HCT116 (cell line): Measurements from ENCODE around the gene EP400.

ENCODE experiments used
- CTCF ChIP-seq, 3 experiments: fragments of 200-600 bp in 1 of 3; sonication (generic) in 1 of 3; IDR thresholded peaks in 2 of 3; conservative IDR thresholded peaks in 1 of 3; 2 replicates each; pipeline ENCODE4 v1.5.1; 2012 to 2017; ENCODE audit warnings: low read depth in 2 of 3, low read length in 2 of 3, antibody characterized with exemption in 1 of 3, borderline replicate concordance in 1 of 3, control low read depth in 1 of 3, mild to moderate bottlenecking in 1 of 3, mixed read lengths in 1 of 3, mixed run types in 1 of 3, moderate library complexity in 1 of 3; ENCODE audit not compliant: insufficient read depth in 1 of 3
- EGR1 ChIP-seq: IDR thresholded peaks from 2 replicates; pipeline ENCODE4 v1.6.1; 2012; ENCODE audit warnings: low read depth
- EZH2phosphoT487 ChIP-seq: fragments of 200-600 bp; IDR thresholded peaks from 2 replicates; pipeline ENCODE4 v1.6.1; 2018; ENCODE audit warnings: antibody characterized with exemption, borderline replicate concordance
- MAX ChIP-seq: IDR thresholded peaks from 2 replicates; pipeline ENCODE4 v1.6.1; 2012
- SRF ChIP-seq: IDR thresholded peaks from 2 replicates; pipeline ENCODE4 v1.6.1; 2012; ENCODE audit warnings: low read depth
- YY1 ChIP-seq: IDR thresholded peaks from 2 replicates; pipeline ENCODE4 v1.6.1; 2011; ENCODE audit warnings: low read length, low read depth, moderate library complexity, mild to moderate bottlenecking; ENCODE audit not compliant: insufficient replicate concordance; ENCODE audit errors: extremely low read depth

DNA sequence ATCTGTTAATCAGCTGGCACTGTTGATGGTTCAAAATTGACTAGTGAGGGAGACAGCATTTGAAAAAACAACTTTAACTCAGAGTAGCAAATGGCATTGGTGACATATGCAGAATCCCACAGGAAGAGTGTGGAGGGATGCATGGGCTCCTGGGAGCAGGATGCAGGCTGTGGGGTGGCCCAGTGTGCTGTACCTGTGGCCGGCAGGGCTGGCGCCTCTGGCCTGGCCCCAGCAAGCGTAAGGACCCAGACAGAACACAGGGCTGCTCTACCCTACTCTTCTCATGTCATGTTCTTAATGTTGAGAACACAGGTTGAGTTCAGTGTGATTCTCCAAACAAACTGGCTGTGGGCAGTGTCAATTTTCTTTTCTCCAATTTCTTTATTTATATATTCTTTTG is 160.9 kb downstream of the EP400 start:
- TF ChIP-seq YY1 (no peak), CTCF (IDR thresholded peaks at IDR 0.05 in 2 of 3, conservative IDR thresholded peaks at IDR 0.05 in 1 of 3; ENCODE audit: borderline replicate concordance in 1 of 3, insufficient read depth in 1 of 3, low read depth in 2 of 3, low read length in 2 of 3) (no peak), SRF (no peak), EGR1 (no peak), MAX (no peak), EZH2phosphoT487 (no peak)
